ACC112 (cell line): ENCODE data around the gene FRRS1.
A peak's percentile ranks its signal among the peaks of the same experiment; 100 is the strongest.

Experiments used
- H2AFZ ChIP-seq: fragments of 200-600 bp; sonication (generic); one replicate; pipeline ENCODE4 v1.6.0; 2017; ENCODE audit warnings: antibody characterized with exemption, low read length; ENCODE audit not compliant: unreplicated experiment
- H3K27ac ChIP-seq: fragments of 200-600 bp; sonication (generic); 2 replicates; pipeline ENCODE4 v1.5.1; 2014; ENCODE audit warnings: low read depth, mild to moderate bottlenecking, antibody characterized with exemption, low read length, moderate library complexity
- H3K27me3 ChIP-seq: fragments of 200-600 bp; sonication (generic); 2 replicates; pipeline ENCODE4 v1.6.1; 2014; ENCODE audit warnings: mild to moderate bottlenecking, antibody characterized with exemption, low read length, moderate library complexity, mixed read lengths; ENCODE audit not compliant: insufficient read depth
- H3K36me3 ChIP-seq: fragments of 200-600 bp; sonication (generic); 2 replicates; pipeline ENCODE4 v1.6.1; 2016; ENCODE audit warnings: mild to moderate bottlenecking, antibody characterized with exemption, low read length, moderate library complexity, mixed read lengths; ENCODE audit not compliant: insufficient read depth
- H3K4me1 ChIP-seq: fragments of 200-600 bp; sonication (generic); one replicate; pipeline ENCODE4 v1.6.1; 2016; ENCODE audit warnings: low read length, mixed read lengths; ENCODE audit not compliant: insufficient read depth, unreplicated experiment, control insufficient read depth
- H3K4me3 ChIP-seq: fragments of 200-600 bp; sonication (generic); 2 replicates; pipeline ENCODE4 v1.5.1; 2014; ENCODE audit warnings: mild to moderate bottlenecking, low read depth, low read length
- H3K79me2 ChIP-seq: fragments of 200-600 bp; sonication (generic); one replicate; pipeline ENCODE4 v1.6.0; 2016; ENCODE audit warnings: low read length; ENCODE audit not compliant: control insufficient read depth, unreplicated experiment, insufficient read depth

Gene FRRS1

GRCh38 chr1:99665212-99665611, 101.2 kb downstream of the FRRS1 start:
- H3K27ac ChIP-seq, result no peak overlapping the region
- H2AFZ ChIP-seq, result no peak overlapping the region
- no peaks in the 10 kb centered on the region for H3K27me3 ChIP-seq
- no peaks in the 10 kb centered on the region for H3K36me3 ChIP-seq
- H3K4me3 ChIP-seq, result no peak overlapping the region
- no peaks in the 10 kb centered on the region for H3K79me2 ChIP-seq
- peaks cover 38% of the 10 kb centered on the region for H3K4me1 ChIP-seq

GRCh38 chr1:99663501-99663900, 102.9 kb downstream of the FRRS1 start:
- Histone ChIP-seq H3K79me2 (no peaks in the 10 kb centered on the region), H3K4me3 (no peak overlapping the region), H3K4me1 (peaks cover 49% of the 10 kb centered on the region), H3K27ac (peak overlapping the region; percentile 85), H2AFZ (no peak overlapping the region), H3K27me3 (no peaks in the 10 kb centered on the region), H3K36me3 (no peaks in the 10 kb centered on the region)

- Histone ChIP-seq H3K4me3 (0 out of 2 replicates have a peak overlapping the region, but pooled peaks have one; percentile 1), H3K4me1 (peaks cover 49% of the 10 kb centered on the region), H2AFZ (no peak overlapping the region), H3K36me3 (no peaks in the 10 kb centered on the region), H3K79me2 (no peaks in the 10 kb centered on the region), H3K27me3 (no peaks in the 10 kb centered on the region), H3K27ac (peak overlapping the region; percentile 85)
Measured at GRCh38 chr1:99662539-99663080, 103.8 kb downstream of the FRRS1 start.

GRCh38 chr1:99661780-99662179, 104.7 kb downstream of the FRRS1 start:
- Histone ChIP-seq H3K27ac (peak overlapping the region; percentile 85), H2AFZ (no peak overlapping the region), H3K4me1 (peaks cover 53% of the 10 kb centered on the region), H3K79me2 (no peaks in the 10 kb centered on the region), H3K27me3 (no peaks in the 10 kb centered on the region), H3K36me3 (no peaks in the 10 kb centered on the region), H3K4me3 (no peak overlapping the region)

- no peaks in the 10 kb centered on the region for H3K36me3 ChIP-seq
- H3K4me3 ChIP-seq, result no peak overlapping the region
- no peaks in the 10 kb centered on the region for H3K79me2 ChIP-seq
- no peaks in the 10 kb centered on the region for H3K27me3 ChIP-seq
- no peak overlapping the region for H2AFZ ChIP-seq
- H3K27ac ChIP-seq, result peak overlapping the region; percentile 85
- peaks cover 53% of the 10 kb centered on the region for H3K4me1 ChIP-seq
Measured at GRCh38 chr1:99660496-99660895, 105.9 kb downstream of the FRRS1 start.

- no peaks in the 10 kb centered on the region for H3K79me2 ChIP-seq
- H2AFZ ChIP-seq, result no peak overlapping the region
- no peaks in the 10 kb centered on the region for H3K27me3 ChIP-seq
- H3K27ac ChIP-seq, result peak overlapping the region; percentile 85
- H3K36me3 ChIP-seq, result no peaks in the 10 kb centered on the region
- no peak overlapping the region for H3K4me3 ChIP-seq
- peaks cover 53% of the 10 kb centered on the region for H3K4me1 ChIP-seq
Measured at GRCh38 chr1:99659755-99660210, 106.7 kb downstream of the FRRS1 start.
